ENCODE data around the gene NHERF2.

- no peak for TF ChIP-seq CTCF (conservative IDR thresholded peaks at IDR 0.05)
- TF ChIP-seq EZH2 (IDR thresholded peaks at IDR 0.05; ENCODE audit: low read depth), result no peak
These were observed 59.0 kb downstream of the NHERF2 start for GRCh38 chr16:2085669-2086068.

Data from PC-9 (cell line).